DOHH2 (cell line): ENCODE results near the gene CEACAM3.
"Not testable (repeated sequence)": the region's sequence is repeated elsewhere in the genome, so short reads cannot be mapped to it uniquely, and the experiment has no call there.

ENCODE experiments used
- H3F3A ChIP-seq: fragments of 200-600 bp; sonication (generic), shearing (Covaris generic); 2 replicates; pipeline ENCODE4 v1.6.0; 2016; ENCODE audit warnings: antibody characterized with exemption, mild to moderate bottlenecking; ENCODE audit not compliant: control insufficient read depth, insufficient read depth
- H3K27ac ChIP-seq: fragments of 200-600 bp; sonication (generic); 2 replicates; pipeline ENCODE4 v1.5.1; 2014; ENCODE audit warnings: low read depth, mild to moderate bottlenecking, low read length, moderate library complexity
- H3K27me3 ChIP-seq: fragments of 200-600 bp; sonication (generic); 2 replicates; pipeline ENCODE4 v1.6.1; 2014; ENCODE audit warnings: mild to moderate bottlenecking, low read length, mixed read lengths; ENCODE audit not compliant: control insufficient read depth
- H3K36me3 ChIP-seq: fragments of 200-600 bp; sonication (generic); 2 replicates; pipeline ENCODE4 v1.6.1; 2014; ENCODE audit warnings: mild to moderate bottlenecking, low read length, moderate library complexity, mixed read lengths; ENCODE audit not compliant: control insufficient read depth
- H3K4me1 ChIP-seq: fragments of 200-600 bp; sonication (generic); 2 replicates; pipeline ENCODE4 v1.6.1; 2014; ENCODE audit warnings: mild to moderate bottlenecking, low read length, mixed read lengths; ENCODE audit not compliant: control insufficient read depth
- H3K4me2 ChIP-seq: fragments of 200-600 bp; sonication (generic); 2 replicates; pipeline ENCODE4 v1.6.0; 2014; ENCODE audit warnings: mild to moderate bottlenecking, low read length, moderate library complexity
- H3K4me3 ChIP-seq: fragments of 200-600 bp; sonication (generic); 2 replicates; pipeline ENCODE4 v1.5.1; 2014; ENCODE audit warnings: mild to moderate bottlenecking, low read length, mixed read lengths
- H3K79me2 ChIP-seq: fragments of 200-600 bp; sonication (generic); 2 replicates; pipeline ENCODE4 v1.6.1; 2014; ENCODE audit warnings: mild to moderate bottlenecking, low read length, mixed read lengths; ENCODE audit not compliant: control insufficient read depth
- H3K9me2 ChIP-seq: fragments of 200-600 bp; sonication (generic); replicated peaks from 2 replicates; pipeline ENCODE4 v1.6.1; 2014; ENCODE audit warnings: mild to moderate bottlenecking, low read length, mixed read lengths; ENCODE audit not compliant: control insufficient read depth
- H3K9me3 ChIP-seq: fragments of 200-600 bp; sonication (generic); 2 replicates; pipeline ENCODE4 v1.6.1; 2014; ENCODE audit warnings: antibody characterized with exemption, low read length, mixed read lengths; ENCODE audit not compliant: control insufficient read depth, insufficient read depth
- H4K20me1 ChIP-seq: fragments of 200-600 bp; sonication (generic); 2 replicates; pipeline ENCODE4 v1.6.0; 2014; ENCODE audit warnings: low read depth, mild to moderate bottlenecking, antibody characterized with exemption, low read length, moderate library complexity; ENCODE audit not compliant: control insufficient read depth, insufficient read depth
- CTCF ChIP-seq: fragments of 200-600 bp; sonication (generic); IDR thresholded peaks from one replicate; pipeline ENCODE4 v1.5.1; 2014; ENCODE audit warnings: antibody characterized with exemption, mild to moderate bottlenecking, low read depth, low read length; ENCODE audit not compliant: poor library complexity, severe bottlenecking
- EZH2phosphoT487 ChIP-seq: fragments of 200-600 bp; sonication (generic); IDR thresholded peaks from 2 replicates; pipeline ENCODE4 v1.6.1; 2017; ENCODE audit warnings: borderline replicate concordance, mild to moderate bottlenecking, antibody characterized with exemption, low read length, moderate library complexity, mixed read lengths

CEACAM3 gene

GRCh38 chr19:41796362-41796761, at the start of gene CEACAM3:
TSS of gene CEACAM3 (plus strand) at chr19:41796587. CDS start at chr19:41796678, 91 bp downstream.
- Histone ChIP-seq H3K4me1 (peaks cover under 1% of the 10 kb centered on the region; the same call in 1 of the 2 replicates), H3F3A (no peaks in the 10 kb centered on the region), H3K9me3 (peaks cover 3% of the 10 kb centered on the region; the same call in 1 of the 2 replicates), H3K27me3 (peaks cover 18% of the 10 kb centered on the region), H3K36me3 (no peaks in the 10 kb centered on the region), H3K27ac (no peak within 1 kb of the TSS), H3K4me2 (no peak within 1 kb of the TSS), H3K79me2 (no peaks in the 10 kb centered on the region), H3K9me2 (no peaks in the 10 kb centered on the region), H3K4me3 (no peak within 1 kb of the TSS), H4K20me1 (no peaks in the 10 kb centered on the region)
- TF ChIP-seq EZH2phosphoT487 (no peak), CTCF (no peak)

GRCh38 chr19:41746593-41747227, 49.7 kb upstream of the CEACAM3 start:
- Histone ChIP-seq H3F3A (no peaks in the 10 kb centered on the region), H3K4me1 (peaks cover 9% of the 10 kb centered on the region), H3K27me3 (peaks cover 33% of the 10 kb centered on the region), H3K9me2 (no peaks in the 10 kb centered on the region), H3K36me3 (no peaks in the 10 kb centered on the region), H3K27ac (no peak overlapping the region), H4K20me1 (no peaks in the 10 kb centered on the region), H3K79me2 (no peaks in the 10 kb centered on the region), H3K4me2 (no peak overlapping the region), H3K4me3 (no peak overlapping the region), H3K9me3 (no peaks in the 10 kb centered on the region)
- TF ChIP-seq EZH2phosphoT487 (no peak), CTCF (peak; percentile 73)

- H3K27me3 ChIP-seq = peaks cover 36% of the 10 kb centered on the region
- H3K36me3 ChIP-seq = no peaks in the 10 kb centered on the region
- H4K20me1 ChIP-seq = no peaks in the 10 kb centered on the region
- no peak overlapping the region for H3K4me2 ChIP-seq
- H3F3A ChIP-seq = no peaks in the 10 kb centered on the region
- H3K4me3 ChIP-seq = no peak overlapping the region
- TF ChIP-seq EZH2phosphoT487 (no peak), CTCF (no peak)
- H3K9me2 ChIP-seq = no peaks in the 10 kb centered on the region
- no peaks in the 10 kb centered on the region for H3K9me3 ChIP-seq
- peaks cover 9% of the 10 kb centered on the region for H3K4me1 ChIP-seq
- H3K27ac ChIP-seq = no peak overlapping the region
- H3K79me2 ChIP-seq = no peaks in the 10 kb centered on the region
Measured at GRCh38 chr19:41748012-41748411, 48.4 kb upstream of the CEACAM3 start.

GRCh38 chr19:41750248-41751134, 45.9 kb upstream of the CEACAM3 start:
- not testable (repeated sequence) for H3K27ac ChIP-seq, H3K9me2 ChIP-seq, H4K20me1 ChIP-seq, H3K36me3 ChIP-seq, H3K4me1 ChIP-seq, H3F3A ChIP-seq, H3K4me3 ChIP-seq, H3K9me3 ChIP-seq, H3K79me2 ChIP-seq, H3K4me2 ChIP-seq
- peaks cover 34% of the 10 kb centered on the region for H3K27me3 ChIP-seq
